Liver (tissue), 9 donors: Measurements from ENCODE around the gene PTTG2. TPM values are rescaled to one million over a fixed set of nuclear protein-coding genes. Genes with fewer than 3 reads are reported as not detected.

Source experiments
- DNase-seq: peaks from one replicate; pipeline ENCODE4 v3.0.0-alpha.2; 2017; ENCODE audit warnings: low spot score
- H3K27ac ChIP-seq, 2 donors: one replicate each; pipeline ENCODE4 v1.7.0; 2013; ENCODE audit warnings: inconsistent platforms in 2 of 2, low read length in 2 of 2, control low read depth in 1 of 2, low read depth in 1 of 2, mild to moderate bottlenecking in 1 of 2
- H3K27me3 ChIP-seq, 4 donors: one replicate each; pipeline versions ENCODE4 v1.6.1 to v1.7.0; 2013; ENCODE audit warnings: low read length in 3 of 4, inconsistent platforms in 1 of 4, mild to moderate bottlenecking in 1 of 4, moderate library complexity in 1 of 4; ENCODE audit not compliant: control insufficient read depth in 4 of 4, insufficient read depth in 4 of 4
- H3K36me3 ChIP-seq, 4 donors: one replicate each; pipeline versions ENCODE4 v1.6.1 to v1.7.0; 2013; ENCODE audit warnings: low read length in 3 of 4, mild to moderate bottlenecking in 3 of 4, low read depth in 1 of 4, moderate library complexity in 1 of 4; ENCODE audit not compliant: control insufficient read depth in 4 of 4, insufficient read depth in 3 of 4
- H3K4me1 ChIP-seq, 4 donors: one replicate each; pipeline versions ENCODE4 v1.6.1 to v1.7.0; 2013; ENCODE audit warnings: low read length in 3 of 4, mild to moderate bottlenecking in 3 of 4, moderate library complexity in 1 of 4; ENCODE audit not compliant: control insufficient read depth in 4 of 4, insufficient read depth in 4 of 4
- H3K4me3 ChIP-seq, 3 donors: one replicate each; pipeline versions ENCODE4 v1.6.1 to v1.7.0; 2013; ENCODE audit warnings: low read length in 3 of 3, control low read depth in 1 of 3, low read depth in 1 of 3, mild to moderate bottlenecking in 1 of 3
- H3K9ac ChIP-seq, 2 donors: one replicate each; pipeline ENCODE4 v1.7.0; 2013; ENCODE audit warnings: low read length in 2 of 2, mild to moderate bottlenecking in 2 of 2, moderate library complexity in 2 of 2, control low read depth in 1 of 2, low read depth in 1 of 2
- H3K9me3 ChIP-seq, 4 donors: one replicate each; pipeline versions ENCODE4 v1.6.1 to v1.7.0; 2013; ENCODE audit warnings: low read length in 3 of 4; ENCODE audit not compliant: control insufficient read depth in 4 of 4
- EGR1 ChIP-seq, 2 donors: IDR thresholded peaks; 2 replicates each; pipeline ENCODE4 v1.6.1; 2016 to 2018; ENCODE audit warnings: antibody characterized with exemption in 2 of 2, low read depth in 2 of 2
- FOXA1 ChIP-seq: IDR thresholded peaks from 2 replicates; pipeline ENCODE4 v1.6.1; 2016; ENCODE audit warnings: antibody characterized with exemption
- FOXA2 ChIP-seq: IDR thresholded peaks from 2 replicates; pipeline ENCODE4 v1.6.1; 2016; ENCODE audit warnings: antibody characterized with exemption
- GABPA ChIP-seq, 2 donors: IDR thresholded peaks in 1 of 2; conservative IDR thresholded peaks in 1 of 2; 2 replicates each; pipeline ENCODE4 v1.6.1; 2016; ENCODE audit warnings: antibody characterized with exemption in 2 of 2, mild to moderate bottlenecking in 1 of 2, moderate library complexity in 1 of 2
- HNF4A ChIP-seq, 2 donors: conservative IDR thresholded peaks; 2 replicates each; pipeline ENCODE4 v1.6.1; 2016; ENCODE audit warnings: antibody characterized with exemption in 2 of 2, mild to moderate bottlenecking in 2 of 2
- HNF4G ChIP-seq: IDR thresholded peaks from 2 replicates; pipeline ENCODE4 v1.6.1; 2016; ENCODE audit warnings: antibody characterized with exemption
- JUND ChIP-seq, 2 donors: IDR thresholded peaks; 2 replicates each; pipeline ENCODE4 v1.6.1; 2016; ENCODE audit warnings: antibody characterized with exemption in 2 of 2
- MAX ChIP-seq: IDR thresholded peaks from 2 replicates; pipeline ENCODE4 v1.6.1; 2016; ENCODE audit warnings: antibody characterized with exemption
- NR2F2 ChIP-seq: IDR thresholded peaks from 2 replicates; pipeline ENCODE4 v1.6.1; 2016; ENCODE audit warnings: antibody characterized with exemption
- RAD21 ChIP-seq, 2 donors: IDR thresholded peaks; 2 replicates each; pipeline ENCODE4 v1.6.1; 2016; ENCODE audit warnings: antibody characterized with exemption in 2 of 2, mild to moderate bottlenecking in 2 of 2
- RXRA ChIP-seq, 2 donors: IDR thresholded peaks; 2 replicates each; pipeline ENCODE4 v1.6.1; 2017 to 2018; ENCODE audit warnings: antibody characterized with exemption in 2 of 2, mild to moderate bottlenecking in 1 of 2
- SP1 ChIP-seq: IDR thresholded peaks from 2 replicates; pipeline ENCODE4 v1.6.1; 2018; ENCODE audit warnings: antibody characterized with exemption, mild to moderate bottlenecking
- TAF1 ChIP-seq: conservative IDR thresholded peaks from 2 replicates; pipeline ENCODE4 v1.6.1; 2016; ENCODE audit warnings: antibody characterized with exemption, mild to moderate bottlenecking
- YY1 ChIP-seq: IDR thresholded peaks from 2 replicates; pipeline ENCODE4 v1.6.1; 2016; ENCODE audit warnings: antibody characterized with exemption, mild to moderate bottlenecking
- ZBTB33 ChIP-seq: IDR thresholded peaks from 2 replicates; pipeline ENCODE4 v1.6.1; 2016; ENCODE audit warnings: antibody characterized with exemption
- WGBS: extraction: QIAGEN DNeasy Blood & Tissue Kit; methylation state at CpG from one replicate; pipeline ENCODE4 v1.1.7; 2013; 5-methylcytosine and 5-hydroxymethylcytosine counted together
- polyA plus RNA-seq, 2 donors: library from polyadenylated mRNA; stranded (reverse) in 1 of 2; unstranded in 1 of 2; fragments of 200-250 nt in 1 of 2; fragments of >200 nt in 1 of 2; fragmentation: Nextera tagmentation in 1 of 2; extraction: Ambion mirVana in 1 of 2; gene quantifications; one replicate each; pipeline versions ENCODE4 v1.2.1 to v1.2.3, GENCODE V29; 2013 to 2015
- total RNA-seq, 2 donors: library from RNA; depleted of rRNA; stranded (reverse); fragments of >200 nt; gene quantifications; one replicate each; pipeline ENCODE4 v1.2.3, GENCODE V29; 2014
- TF ChIP-seq, protein P1 (sequence below): IDR thresholded peaks from 2 replicates; pipeline ENCODE4 v1.6.1; 2016; ENCODE audit warnings: antibody characterized with exemption
- TF ChIP-seq, protein P2 (sequence below): IDR thresholded peaks from 2 replicates; pipeline ENCODE4 v1.6.1; 2016; ENCODE audit warnings: antibody characterized with exemption, mild to moderate bottlenecking
- TF ChIP-seq, protein P3 (sequence below): fragments of 150-350 bp; IDR thresholded peaks from 2 replicates; pipeline ENCODE4 v1.5.1; 2017; ENCODE audit warnings: improper control_type of control experiment, low read depth, low read length; ENCODE audit not compliant: missing input control
- donor health status: healthy.
- donor health status: healthy.
- donor health status: healthy.
- donor health status: healthy.
- donor health status: healthy.

The PTTG2 gene
- total and polyA plus RNA-seq, 4 donors, result 0.24 to 0.92 TPM; not detected in 2

DNA sequence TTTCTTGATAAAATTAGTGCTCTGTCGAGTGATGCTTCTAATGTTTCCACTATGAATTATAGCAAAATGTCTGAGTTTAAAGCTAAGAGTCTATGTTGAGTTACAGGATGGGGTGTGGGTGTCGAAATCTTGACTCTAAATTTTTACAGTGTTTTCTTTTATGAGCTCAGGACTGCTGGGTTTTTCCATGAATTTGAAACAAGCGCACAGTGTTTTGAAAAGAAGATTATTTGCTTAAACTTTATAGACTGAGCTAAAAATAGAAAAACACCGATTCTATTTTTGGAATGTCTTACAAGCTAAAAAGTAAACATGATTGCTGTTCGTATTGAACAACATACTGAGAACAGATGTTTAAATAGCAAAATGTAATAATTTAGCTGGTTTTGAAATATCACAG lies 7.5 kb downstream of the PTTG2 start:
- Histone ChIP-seq H3K4me1 (peaks cover 2 to 9% (median 5%) of the 10 kb centered on the region in 4 donors), H3K9ac (no peak overlapping the region), H3K27me3 (no peaks in the 10 kb centered on the region), H3K9me3 (no peaks in the 10 kb centered on the region), H3K27ac (no peak overlapping the region), H3K36me3 (no peaks in the 10 kb centered on the region), H3K4me3 (no peak overlapping the region)
- 41% methylated on average over 5 of the region's 5 CpGs for WGBS
- no peak for DNase-seq
- TF ChIP-seq NR2F2, result peak; percentile 19
- TF ChIP-seq TAF1, result no peak
- TF ChIP-seq RAD21 (IDR thresholded peaks at IDR 0.05), result peak in 1 of 2 donors; percentile 4
- TF ChIP-seq MAX, result no peak
- TF ChIP-seq GABPA (IDR thresholded peaks at IDR 0.05 in 1 of 2, conservative IDR thresholded peaks at IDR 0.05 in 1 of 2), result no peak

GRCh38 chr4:37968747-37969146 lies 8.5 kb downstream of the PTTG2 start:
- 92% methylated on average over 3 of the region's 3 CpGs for WGBS
- no peak overlapping the region for H3K4me3 ChIP-seq
- no peaks in the 10 kb centered on the region for H3K9me3 ChIP-seq
- no peaks in the 10 kb centered on the region for H3K36me3 ChIP-seq
- TF ChIP-seq GABPA (IDR thresholded peaks at IDR 0.05 in 1 of 2, conservative IDR thresholded peaks at IDR 0.05 in 1 of 2), result no peak
- TF ChIP-seq EGR1 (IDR thresholded peaks at IDR 0.05; ENCODE audit: low read depth in 2 of 2), result no peak
- TF ChIP-seq YY1, result no peak
- TF ChIP-seq JUND (IDR thresholded peaks at IDR 0.05), result no peak
- TF ChIP-seq RAD21 (IDR thresholded peaks at IDR 0.05), result no peak
- TF ChIP-seq HNF4G, result no peak
- TF ChIP-seq, protein P1, sequence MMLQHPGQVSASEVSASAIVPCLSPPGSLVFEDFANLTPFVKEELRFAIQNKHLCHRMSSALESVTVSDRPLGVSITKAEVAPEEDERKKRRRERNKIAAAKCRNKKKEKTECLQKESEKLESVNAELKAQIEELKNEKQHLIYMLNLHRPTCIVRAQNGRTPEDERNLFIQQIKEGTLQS, result no peak
- no peak for TF ChIP-seq FOXA2
- no peak for TF ChIP-seq FOXA1
- no peak for TF ChIP-seq NR2F2
- TF ChIP-seq ZBTB33, result no peak
- no peak for TF ChIP-seq HNF4A (conservative IDR thresholded peaks at IDR 0.05)
- no peak for TF ChIP-seq SP1
- TF ChIP-seq, protein P2, sequence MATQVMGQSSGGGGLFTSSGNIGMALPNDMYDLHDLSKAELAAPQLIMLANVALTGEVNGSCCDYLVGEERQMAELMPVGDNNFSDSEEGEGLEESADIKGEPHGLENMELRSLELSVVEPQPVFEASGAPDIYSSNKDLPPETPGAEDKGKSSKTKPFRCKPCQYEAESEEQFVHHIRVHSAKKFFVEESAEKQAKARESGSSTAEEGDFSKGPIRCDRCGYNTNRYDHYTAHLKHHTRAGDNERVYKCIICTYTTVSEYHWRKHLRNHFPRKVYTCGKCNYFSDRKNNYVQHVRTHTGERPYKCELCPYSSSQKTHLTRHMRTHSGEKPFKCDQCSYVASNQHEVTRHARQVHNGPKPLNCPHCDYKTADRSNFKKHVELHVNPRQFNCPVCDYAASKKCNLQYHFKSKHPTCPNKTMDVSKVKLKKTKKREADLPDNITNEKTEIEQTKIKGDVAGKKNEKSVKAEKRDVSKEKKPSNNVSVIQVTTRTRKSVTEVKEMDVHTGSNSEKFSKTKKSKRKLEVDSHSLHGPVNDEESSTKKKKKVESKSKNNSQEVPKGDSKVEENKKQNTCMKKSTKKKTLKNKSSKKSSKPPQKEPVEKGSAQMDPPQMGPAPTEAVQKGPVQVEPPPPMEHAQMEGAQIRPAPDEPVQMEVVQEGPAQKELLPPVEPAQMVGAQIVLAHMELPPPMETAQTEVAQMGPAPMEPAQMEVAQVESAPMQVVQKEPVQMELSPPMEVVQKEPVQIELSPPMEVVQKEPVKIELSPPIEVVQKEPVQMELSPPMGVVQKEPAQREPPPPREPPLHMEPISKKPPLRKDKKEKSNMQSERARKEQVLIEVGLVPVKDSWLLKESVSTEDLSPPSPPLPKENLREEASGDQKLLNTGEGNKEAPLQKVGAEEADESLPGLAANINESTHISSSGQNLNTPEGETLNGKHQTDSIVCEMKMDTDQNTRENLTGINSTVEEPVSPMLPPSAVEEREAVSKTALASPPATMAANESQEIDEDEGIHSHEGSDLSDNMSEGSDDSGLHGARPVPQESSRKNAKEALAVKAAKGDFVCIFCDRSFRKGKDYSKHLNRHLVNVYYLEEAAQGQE, result no peak
- TF ChIP-seq, protein P3, sequence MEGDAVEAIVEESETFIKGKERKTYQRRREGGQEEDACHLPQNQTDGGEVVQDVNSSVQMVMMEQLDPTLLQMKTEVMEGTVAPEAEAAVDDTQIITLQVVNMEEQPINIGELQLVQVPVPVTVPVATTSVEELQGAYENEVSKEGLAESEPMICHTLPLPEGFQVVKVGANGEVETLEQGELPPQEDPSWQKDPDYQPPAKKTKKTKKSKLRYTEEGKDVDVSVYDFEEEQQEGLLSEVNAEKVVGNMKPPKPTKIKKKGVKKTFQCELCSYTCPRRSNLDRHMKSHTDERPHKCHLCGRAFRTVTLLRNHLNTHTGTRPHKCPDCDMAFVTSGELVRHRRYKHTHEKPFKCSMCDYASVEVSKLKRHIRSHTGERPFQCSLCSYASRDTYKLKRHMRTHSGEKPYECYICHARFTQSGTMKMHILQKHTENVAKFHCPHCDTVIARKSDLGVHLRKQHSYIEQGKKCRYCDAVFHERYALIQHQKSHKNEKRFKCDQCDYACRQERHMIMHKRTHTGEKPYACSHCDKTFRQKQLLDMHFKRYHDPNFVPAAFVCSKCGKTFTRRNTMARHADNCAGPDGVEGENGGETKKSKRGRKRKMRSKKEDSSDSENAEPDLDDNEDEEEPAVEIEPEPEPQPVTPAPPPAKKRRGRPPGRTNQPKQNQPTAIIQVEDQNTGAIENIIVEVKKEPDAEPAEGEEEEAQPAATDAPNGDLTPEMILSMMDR, result no peak
- no peak for TF ChIP-seq MAX
- no peak for TF ChIP-seq TAF1
- no peak for TF ChIP-seq RXRA (IDR thresholded peaks at IDR 0.05)
- H3K4me1 ChIP-seq, result peaks cover 2 to 10% (median 7%) of the 10 kb centered on the region in 4 donors
- no peaks in the 10 kb centered on the region for H3K27me3 ChIP-seq
- DNase-seq, result no peak
- H3K27ac ChIP-seq, result no peak overlapping the region
- H3K9ac ChIP-seq, result no peak overlapping the region
